ENCODE data around the gene COL11A1.

DNA sequence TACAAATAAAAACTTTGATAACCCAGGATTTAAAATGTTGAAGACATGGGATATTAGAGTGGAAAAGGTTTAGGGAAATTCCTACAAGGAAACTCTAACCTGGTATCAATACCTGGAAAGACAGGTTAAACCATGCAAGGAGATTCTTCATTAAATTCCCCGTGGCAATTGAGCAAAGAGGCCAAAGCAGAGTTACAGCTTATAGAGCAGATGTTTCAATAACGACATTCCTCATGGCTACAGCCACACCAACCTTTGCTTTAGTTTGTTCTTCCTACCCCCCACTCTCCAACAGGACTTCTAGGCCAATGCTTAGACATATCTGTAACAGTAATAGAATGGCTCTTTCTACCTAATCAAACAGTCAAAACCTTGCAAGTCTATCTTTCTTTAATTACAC, 271.3 kb downstream of the COL11A1 start:
- TF ChIP-seq, protein P1, sequence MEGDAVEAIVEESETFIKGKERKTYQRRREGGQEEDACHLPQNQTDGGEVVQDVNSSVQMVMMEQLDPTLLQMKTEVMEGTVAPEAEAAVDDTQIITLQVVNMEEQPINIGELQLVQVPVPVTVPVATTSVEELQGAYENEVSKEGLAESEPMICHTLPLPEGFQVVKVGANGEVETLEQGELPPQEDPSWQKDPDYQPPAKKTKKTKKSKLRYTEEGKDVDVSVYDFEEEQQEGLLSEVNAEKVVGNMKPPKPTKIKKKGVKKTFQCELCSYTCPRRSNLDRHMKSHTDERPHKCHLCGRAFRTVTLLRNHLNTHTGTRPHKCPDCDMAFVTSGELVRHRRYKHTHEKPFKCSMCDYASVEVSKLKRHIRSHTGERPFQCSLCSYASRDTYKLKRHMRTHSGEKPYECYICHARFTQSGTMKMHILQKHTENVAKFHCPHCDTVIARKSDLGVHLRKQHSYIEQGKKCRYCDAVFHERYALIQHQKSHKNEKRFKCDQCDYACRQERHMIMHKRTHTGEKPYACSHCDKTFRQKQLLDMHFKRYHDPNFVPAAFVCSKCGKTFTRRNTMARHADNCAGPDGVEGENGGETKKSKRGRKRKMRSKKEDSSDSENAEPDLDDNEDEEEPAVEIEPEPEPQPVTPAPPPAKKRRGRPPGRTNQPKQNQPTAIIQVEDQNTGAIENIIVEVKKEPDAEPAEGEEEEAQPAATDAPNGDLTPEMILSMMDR (IDR thresholded peaks at IDR 0.05), result no peak
- TF ChIP-seq ZFX (IDR thresholded peaks at IDR 0.05; ENCODE audit: borderline replicate concordance), result no peak
